ENCODE results near the gene GRIK1.

The GRIK1 gene

DNA sequence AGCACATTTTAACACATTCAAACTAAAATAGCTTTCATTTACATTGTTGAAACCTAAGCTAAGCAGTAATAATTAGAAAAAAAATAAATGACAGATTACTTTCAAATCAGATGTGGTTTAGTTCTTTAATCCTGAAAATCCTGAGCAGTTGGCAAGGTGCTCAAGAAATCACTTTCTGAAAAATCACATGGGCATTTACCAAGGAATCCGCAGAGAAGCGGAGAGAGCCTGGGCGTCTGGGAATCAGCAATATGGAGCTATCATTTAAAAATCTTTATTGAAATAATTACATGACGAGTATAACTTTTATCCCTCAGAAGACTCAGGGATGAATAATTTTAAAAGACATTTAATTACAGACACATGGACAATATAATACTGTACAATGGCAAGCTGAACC is 30.2 kb downstream of the GRIK1 start:
- DNase-seq = no peak

DNA sequence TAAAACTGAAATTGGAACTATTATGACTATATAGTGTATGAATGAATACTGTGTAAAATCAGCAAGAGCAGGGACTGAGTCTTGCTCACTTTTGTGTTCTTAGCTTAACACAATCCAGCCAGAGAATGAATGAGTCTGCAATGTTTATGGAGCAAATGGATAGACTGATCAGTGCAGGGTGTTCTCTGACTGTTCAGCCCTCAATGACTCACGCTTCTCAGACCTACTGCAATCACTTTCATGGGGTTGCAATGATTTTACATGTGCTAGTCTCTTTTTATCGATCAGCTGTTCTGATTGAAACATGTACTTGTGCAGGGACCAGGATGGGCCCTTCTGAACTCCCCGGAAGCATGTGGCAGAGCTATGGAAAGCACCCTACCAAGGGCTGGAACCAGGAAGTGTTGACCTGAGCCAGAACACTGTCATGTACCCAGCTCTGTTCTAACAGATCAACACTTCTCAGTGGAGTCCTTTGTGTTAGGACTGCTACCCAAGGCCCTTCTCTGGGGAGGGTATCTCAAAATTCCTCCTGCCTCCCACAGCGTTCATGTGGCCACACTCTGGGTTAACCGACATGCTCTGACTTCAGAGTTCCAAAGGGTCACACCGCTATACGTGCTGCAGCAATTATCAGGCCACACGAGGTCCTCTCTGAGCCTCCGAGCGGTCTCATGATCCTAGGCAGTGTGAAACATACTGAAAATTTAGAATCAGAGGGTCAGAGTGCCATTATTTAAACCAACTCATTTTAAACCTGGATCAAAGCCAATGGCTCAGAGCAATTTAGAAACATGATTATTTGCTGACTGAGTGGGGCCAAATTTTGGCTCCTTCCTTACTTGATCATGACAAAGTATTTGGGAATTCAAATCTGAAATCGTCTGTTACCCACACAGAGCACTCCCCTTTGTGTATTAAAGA is 35.2 kb downstream of the GRIK1 start:
- DNase-seq = peak in 1 of 14 donors; percentile 0

DNA sequence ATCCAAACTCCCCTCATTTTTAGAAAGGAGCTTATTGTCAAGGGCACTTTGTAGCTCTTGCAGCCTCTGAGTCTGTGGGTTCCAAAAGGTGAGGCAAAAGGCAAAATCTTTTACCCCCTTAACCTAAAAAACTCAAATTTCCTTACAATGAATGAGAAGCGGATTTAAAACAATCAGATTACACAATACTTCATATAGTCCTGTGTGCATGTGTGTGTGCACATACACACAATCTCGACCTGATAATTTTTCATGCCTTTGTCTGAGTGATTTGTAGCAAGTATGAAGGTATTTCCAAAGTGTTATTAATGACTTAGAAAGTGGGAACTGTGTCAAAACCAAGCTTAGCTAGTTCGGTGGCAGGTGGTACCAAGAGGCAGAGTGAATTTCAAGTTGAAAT is 42.9 kb downstream of the GRIK1 start:
- no peak for DNase-seq

DNA sequence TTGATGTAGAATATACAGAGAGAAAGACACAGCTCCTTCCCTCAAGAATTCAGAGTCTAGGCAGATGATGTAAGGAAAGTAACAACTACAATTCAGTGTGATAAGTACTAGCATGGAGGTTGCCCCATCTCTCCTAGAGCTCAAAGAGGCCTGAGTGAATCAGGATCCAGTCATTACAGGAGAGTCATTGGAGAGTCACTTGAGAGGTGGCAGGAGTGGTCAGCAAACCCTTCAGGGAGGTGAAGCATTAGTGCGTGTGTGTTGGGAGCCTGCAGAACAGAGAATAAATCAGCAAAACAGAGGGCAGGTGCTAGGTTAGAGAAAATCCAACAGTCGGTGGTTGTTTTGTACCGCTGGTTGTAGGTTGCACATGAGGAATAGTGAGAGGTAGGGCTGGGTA is 46.1 kb downstream of the GRIK1 start:
- no peak for DNase-seq

DNA sequence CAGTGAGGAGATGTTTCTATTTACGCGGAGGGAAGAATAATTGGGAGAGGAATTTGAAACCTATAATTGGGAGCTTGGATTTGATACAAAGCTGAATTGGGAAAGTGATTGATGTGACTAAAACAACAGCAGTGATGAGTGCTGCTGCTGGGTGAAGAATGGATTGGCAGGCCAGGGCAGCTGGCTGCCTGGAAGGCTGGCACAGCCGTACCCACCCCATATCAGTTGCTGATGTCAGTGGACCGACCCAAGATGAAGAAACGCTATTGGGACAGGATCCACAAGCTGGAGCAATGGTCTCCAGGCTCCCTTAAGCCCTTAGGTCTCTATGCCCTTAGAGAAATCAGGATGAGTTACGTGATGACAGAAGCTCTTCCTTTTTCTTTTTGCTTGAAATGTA is 47.4 kb downstream of the GRIK1 start:
- no peak for DNase-seq

DNA sequence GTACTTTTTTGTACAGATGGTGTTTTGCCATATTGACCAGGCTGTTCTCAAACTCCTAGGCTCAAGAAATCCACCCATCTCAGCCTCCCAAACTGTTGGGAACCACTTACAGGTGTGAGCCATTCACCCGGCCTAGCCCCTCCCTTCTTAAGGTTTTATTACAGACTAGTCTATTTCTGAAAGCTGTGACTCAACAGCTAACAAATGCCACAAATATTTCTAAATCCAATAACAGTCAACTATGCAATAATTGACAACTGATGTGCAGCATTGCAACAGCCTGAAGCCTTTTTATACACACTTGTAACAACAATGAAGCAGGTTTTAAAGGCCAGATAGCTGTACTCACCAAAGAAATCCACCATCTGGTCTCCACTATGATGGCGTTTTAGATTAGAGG is 51.4 kb downstream of the GRIK1 start:
- no peak for DNase-seq

DNA sequence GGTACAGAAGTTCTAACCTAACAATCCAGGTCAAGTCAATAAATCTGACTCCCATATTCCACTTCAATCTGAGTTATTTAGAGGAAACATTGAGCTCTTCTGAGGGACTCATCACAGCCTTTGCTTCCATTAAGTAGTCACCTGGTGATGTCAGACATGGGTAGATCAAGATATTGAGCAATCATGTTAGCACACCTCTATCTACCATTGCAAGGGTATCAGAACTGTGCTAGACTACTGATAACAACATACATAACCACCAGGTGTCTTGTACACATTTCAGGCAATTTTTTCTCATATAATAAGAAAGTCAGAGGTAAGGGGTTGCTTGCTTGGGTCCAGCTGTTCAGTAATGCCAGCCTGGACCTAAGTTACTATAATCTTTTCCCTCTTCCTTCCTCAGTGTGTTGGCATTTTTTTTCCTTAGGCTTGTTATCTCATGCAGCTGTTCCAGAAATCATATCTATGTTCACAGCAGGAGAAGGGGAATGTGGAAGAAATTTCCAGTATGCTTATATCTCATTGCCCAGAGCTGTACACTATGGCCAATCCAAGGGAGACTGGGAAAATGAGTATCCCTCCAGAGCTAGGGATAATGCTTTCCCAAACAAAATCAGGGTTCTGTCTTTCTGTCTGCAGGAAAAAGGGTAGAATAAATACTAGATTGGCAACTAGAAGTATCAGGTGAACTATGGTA is 52.3 kb downstream of the GRIK1 start:
- DNase-seq = no peak

DNA sequence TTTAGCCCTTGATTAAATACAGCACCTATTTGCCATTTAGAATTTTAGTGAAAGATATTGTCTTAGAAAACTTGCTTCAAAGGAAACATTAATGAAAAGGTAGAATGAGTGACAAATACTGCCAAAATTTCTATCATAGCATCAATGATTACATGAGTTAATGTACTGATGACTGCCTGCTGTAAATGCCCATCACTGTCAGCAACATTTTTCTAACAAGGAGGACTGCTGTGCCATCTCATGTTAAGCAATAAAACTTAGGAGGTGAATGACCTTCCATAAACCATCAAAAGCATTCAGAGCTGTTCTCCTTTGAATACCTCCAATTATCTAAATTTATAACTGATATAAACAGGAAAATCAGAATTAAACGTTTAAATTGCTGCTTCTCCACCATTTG is 54.3 kb downstream of the GRIK1 start:
- no peak for DNase-seq

DNA sequence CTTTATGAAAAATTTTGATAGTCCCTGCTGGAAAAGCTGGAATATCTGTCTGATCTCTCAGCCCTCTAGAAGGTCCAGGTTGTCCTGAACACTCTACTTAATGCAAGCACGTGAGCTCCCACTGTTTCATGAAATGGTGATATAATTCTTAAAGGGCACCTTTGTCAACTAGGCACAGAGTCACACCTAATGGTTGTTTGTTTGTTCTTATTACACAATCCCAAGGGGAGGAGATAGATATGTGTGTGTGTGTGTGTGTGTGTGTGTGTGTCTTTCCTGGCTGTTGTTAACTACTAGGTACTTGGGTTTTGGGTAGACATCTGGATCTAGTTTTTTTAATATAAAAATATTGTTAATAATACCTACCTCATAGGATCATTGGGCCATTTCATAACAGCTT is 63.9 kb downstream of the GRIK1 start:
- DNase-seq = no peak

DNA sequence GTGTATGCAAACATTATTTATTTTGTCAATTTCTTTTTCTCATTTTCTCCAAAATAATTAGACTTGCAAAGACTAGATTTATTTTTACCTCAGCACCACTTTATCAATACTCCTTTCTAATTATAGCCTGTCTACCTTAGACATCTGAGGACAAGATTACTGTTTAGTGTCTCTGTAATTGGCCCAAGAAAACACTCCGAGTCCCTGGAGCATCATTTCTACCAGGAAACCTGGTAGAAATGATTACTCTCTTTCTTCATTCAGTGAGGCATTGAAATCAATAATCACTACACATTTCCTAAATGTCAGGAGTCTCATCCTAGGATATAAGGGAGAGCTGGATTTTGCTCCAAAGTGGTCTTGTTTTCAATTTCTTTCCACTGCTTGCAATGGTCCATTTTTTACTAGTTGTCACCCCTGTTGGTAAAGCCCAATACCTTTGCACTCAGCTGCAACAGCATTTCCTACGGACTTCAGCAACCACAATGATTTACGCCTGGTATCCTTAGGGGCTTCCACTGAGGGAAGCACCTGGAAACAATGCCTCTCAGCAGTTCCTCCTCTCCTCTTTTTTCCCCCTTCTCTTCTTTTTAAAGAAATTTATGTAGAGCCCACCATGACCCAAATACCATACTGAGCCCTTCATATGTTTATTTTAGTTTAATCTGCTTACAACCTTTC is 64.6 kb downstream of the GRIK1 start:
- DNase-seq = no peak

DNA sequence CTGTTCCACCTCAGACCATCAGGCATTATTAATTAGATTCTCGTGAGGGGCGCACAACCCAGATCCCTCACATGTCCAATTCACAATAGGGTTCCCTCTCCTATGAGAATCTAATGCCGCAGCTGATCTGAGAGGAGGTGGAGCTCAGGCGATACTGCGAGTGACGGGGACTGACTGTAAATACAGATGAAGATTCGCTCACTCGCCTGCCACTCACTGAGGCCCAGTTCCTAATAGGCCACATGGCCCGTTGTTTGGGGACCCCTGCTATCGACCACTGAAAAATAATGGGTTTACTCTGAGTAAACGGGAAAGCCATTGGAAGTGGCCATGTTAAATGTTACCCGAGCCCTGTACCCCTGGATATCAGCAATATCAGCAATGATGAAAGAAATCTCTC is 65.9 kb downstream of the GRIK1 start:
- no peak for DNase-seq

DNA sequence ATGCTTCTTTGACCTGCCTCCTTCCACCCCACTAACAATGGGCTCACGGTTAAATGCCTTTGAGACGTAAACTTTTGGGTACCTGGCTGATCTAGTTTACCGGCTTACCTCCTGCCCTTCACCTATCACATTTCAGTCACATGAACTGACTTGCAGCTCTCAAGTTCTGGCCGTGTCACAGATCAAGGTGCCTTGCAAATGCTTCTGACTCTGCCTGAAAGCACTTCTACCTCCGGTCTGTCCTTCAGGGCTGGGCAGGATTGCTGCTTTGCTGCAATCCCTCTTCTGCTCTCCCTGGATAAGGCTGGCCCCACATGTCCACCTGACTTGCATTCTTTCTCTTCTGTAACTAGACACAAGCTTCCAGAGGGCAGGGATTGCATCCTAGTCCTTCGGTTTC is 69.0 kb downstream of the GRIK1 start:
- DNase-seq = no peak

DNA sequence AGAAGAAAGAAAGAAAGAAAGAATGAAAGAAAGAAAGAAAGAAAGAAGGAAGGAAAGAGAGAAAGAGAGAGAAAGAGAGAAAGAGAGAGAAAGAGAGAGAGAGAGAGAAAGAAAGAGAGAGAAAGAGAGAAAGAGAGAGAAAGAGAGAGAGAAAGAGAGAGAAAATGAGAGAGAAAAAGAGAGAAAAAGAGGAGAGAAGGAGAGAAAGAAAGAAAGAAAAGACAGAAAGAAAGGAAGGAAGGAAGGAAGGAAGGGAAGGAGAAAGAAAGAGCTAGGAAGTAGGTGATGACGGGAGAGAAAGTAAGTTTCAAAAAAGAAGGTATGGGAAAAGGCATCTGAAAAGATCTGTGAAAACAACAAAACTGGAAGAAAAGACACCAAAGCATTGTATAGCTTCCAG is 72.0 kb downstream of the GRIK1 start:
- DNase-seq = no peak

DNA sequence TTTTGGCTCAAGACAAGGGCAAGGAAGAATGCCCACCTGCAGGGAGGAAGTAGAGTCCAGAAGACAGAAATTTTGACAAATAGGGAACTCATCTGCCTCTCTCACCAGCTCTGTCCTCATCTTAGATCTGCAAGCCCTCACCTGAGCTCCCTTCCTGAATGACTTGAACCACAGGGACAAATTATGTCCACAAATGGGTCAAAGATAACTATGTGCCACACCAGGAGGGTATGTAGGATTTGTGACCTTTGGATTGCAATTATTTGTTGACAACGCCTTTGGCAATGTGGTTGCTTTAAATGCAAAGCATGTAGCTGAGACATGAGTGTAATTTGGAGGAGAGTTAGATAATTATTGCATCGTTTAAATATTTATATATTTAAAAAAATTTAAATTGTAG is 79.5 kb downstream of the GRIK1 start:
- no peak for DNase-seq

DNA sequence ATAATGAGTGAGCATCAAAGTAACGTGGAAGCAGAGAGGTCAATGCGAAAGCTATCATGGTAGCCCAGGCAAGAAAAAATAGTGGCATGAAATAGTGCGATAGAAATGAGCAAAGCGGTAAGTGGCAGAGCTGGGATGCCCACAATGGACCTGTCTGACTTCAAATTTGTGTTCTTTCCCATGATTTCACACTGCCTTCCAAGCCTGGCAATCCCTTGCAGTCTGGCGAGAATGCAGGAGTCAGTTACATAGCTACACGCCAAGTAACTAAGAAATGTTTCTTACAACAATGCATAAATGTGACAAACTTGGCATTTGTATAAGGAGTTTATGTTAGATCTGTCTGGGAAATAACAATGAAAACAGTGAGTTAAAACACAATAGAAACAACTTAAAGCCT is 82.6 kb downstream of the GRIK1 start:
- no peak for DNase-seq

DNA sequence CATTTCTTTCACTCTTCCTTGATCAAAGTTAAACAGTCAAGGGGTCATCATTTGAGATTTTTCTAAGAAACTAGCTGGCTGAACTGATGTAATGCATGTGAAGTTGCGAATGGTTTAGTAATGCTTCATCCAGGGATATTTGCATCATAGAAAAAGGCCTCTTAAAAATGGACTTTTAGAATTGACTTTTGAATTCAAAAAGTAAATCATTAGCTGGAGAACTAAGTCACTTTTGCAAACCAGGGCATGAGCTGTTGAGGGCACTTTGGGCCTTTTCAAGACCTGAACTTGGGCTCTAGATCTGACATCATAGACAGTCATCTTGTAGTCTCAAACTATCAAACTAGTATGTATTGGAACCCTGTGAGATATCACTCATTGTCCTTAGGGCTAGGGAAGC is 85.0 kb downstream of the GRIK1 start:
- no peak for DNase-seq

DNA sequence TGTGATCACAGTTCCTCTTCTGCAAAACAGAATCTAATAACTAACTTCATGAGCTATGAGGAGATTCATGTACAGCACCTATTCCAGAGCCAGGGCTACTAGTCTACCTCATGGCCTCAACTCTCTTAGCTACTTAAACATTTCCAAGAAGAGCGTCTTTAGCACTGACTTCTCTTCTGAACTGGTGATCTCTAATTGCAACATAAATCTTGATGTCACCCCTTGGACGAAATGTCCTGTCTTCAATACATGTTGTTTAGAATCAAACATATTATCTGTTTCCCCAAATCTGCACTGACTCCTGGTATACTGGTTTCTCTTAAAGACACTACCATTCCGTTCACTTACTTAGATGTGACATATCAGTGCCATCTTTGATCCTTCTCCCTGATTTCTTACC is 88.2 kb downstream of the GRIK1 start:
- no peak for DNase-seq

DNA sequence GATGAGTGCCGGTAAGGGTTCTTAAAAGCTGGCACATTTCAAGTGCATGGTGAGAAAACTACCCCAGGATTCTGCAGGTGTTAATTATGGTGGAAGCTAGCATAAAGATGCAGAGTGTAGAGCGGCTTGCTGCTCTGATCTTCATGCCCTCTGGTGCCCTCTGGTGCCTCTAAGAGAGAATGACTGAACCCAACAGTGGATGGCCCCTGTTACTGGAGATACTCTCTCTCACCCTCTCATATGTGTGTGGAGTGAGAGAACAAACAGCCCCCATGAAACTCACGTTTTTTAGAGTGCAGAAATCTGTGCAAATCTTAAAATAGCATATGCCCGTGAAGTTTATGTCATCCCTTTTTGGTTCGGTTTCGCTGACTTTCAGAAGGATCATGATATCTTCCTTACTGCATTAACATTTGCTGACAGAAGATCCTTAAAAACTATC is 90.0 kb downstream of the GRIK1 start:
- peak in 11 of 14 donors; percentile 1 to 44 (median 10) for DNase-seq

DNA sequence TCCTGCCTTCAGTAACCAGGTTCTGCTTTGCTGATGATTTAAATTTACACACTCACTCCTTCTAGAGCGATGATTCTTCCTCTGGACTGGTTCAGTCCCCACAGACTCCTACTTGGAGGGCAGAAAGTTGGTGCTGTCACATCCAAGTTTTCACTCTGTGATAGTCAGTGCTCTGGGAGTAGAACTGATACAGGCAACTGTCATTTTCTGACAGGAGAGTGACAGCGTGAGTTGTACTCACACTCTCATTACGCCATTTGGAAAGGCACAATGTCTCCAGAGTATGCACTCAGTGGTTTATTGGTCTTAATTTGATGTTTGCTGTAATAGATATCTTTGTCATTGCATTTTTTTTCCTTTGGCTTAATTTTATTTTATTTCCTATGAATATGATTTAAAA is 96.0 kb downstream of the GRIK1 start:
- no peak for DNase-seq

DNA sequence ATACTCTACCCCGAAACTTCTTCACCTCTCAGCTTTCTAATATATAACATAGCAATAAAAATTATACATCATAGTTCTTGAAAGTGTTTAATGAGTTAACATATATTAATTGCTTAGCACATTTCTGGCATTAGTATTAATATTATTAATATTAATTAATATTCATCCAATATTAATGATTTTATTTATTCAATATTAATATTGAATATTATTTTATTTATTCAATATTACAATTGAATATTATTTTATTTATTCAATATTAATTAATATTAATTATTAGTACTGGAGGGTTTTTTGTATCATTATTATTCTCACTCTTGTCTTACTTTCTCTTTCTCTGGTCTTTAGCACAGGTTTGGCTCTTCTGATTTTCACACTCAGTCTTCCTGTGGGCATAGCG is 105.2 kb downstream of the GRIK1 start:
- DNase-seq = no peak

DNA sequence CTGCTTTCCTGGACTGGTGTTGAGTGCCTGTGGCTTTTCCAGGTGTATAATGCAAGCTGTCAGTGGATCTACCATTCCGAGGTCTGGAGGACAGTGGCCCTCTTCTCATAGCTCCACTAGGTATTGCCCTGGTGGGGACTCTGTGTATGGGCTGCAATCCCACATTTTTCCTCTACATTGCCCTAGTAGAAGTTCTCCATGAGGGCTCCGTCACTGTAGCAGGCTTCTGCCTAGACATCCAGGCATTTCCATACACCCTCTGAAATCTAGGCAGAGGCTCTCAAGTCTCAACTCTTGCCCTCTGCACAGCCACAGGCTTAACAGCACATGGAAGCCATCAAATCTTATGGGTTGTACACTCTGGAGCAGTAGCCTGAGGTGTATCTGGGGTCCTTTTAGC is 107.6 kb downstream of the GRIK1 start:
- no peak for DNase-seq

DNA sequence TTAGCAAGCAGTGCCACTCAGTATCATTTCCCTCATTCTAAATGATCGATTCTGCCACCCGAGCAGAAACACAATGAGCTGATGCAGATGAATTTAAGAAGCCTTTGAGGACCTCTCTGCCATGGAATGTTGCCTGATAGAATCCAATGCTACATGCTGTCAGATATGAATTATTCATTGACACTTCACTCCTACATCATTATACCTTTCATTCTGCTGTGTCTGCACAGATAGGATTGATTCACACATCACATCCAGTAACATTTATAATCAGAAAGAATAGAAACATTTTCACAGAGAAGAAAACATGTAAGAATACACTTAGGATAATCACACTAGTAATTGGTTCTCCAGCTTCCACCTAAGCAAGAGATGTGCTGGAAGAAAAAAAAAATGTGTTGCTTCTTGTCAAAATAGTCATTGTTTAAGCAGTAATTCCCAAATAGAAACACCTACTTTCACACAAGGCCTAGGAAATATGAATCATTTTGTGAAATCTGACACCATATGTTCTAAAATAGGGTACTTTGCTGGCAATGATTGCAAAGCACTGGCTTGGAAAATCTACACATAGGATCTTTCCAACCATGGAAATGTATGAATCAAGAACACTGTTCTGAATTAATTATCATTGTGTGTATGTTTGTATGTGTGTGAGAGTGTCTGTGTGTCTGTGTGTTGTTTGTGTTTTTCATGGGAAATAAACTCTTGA is 110.1 kb downstream of the GRIK1 start:
- no peak for DNase-seq

DNA sequence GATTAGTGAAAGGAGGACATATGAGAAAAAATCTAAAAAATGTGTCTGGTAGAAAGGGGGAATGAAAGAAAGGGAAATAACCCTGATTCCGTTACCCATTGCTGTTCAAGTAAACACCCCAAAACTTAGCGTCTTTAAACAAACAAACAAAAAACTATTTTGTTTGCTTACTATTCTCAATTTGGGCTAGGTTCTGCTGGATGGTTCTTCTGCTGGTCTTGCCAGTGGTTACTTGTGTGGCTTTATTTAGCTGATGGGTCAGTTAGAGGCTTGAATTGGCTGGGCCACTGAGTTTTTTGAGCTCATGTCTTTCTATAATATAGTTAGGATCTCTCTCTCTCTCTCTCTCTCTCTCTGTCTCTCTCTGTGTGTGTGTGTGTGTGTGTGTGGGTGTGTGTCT is 112.1 kb downstream of the GRIK1 start:
- DNase-seq = no peak

Measured in C1 segment of cervical spinal cord (tissue), 14 donors.